Kidney epithelial cell (primary cell): ENCODE measurements around the gene ASPSCR1. TPM values are rescaled to one million over a fixed set of nuclear protein-coding genes. Genes with fewer than 3 reads are reported as not detected.

Experiments used
- DNase-seq: peaks from one replicate; pipeline ENCODE4 v3.0.0-alpha.2; 2010; ENCODE audit warnings: low read depth
- H3K27me3 ChIP-seq: 2 replicates; pipeline ENCODE4 v1.6.0; 2011; ENCODE audit warnings: low read length; ENCODE audit not compliant: control insufficient read depth, insufficient read depth
- H3K36me3 ChIP-seq: 2 replicates; pipeline ENCODE4 v1.5.1; 2011; ENCODE audit warnings: low read length; ENCODE audit not compliant: control insufficient read depth, insufficient read depth
- H3K4me3 ChIP-seq: 2 replicates; pipeline ENCODE4 v1.5.1; 2011; ENCODE audit warnings: low read depth, mild to moderate bottlenecking, control low read depth, low read length
- total RNA-seq: library from RNA; depleted of rRNA; stranded (reverse); fragments of >200 nt; gene quantifications from 2 replicates; pipeline ENCODE4 v1.2.3, GENCODE V29; 2015
- TF ChIP-seq, protein P1 (sequence below): IDR thresholded peaks from 2 replicates; pipeline ENCODE4 v1.5.1; 2011; ENCODE audit warnings: mild to moderate bottlenecking, moderate library complexity, low read length, control low read depth, inconsistent platforms; ENCODE audit not compliant: insufficient read depth, poor library complexity, severe bottlenecking

ASPSCR1 gene
- total RNA-seq, 1 donor from 2014 or later = 19.5 TPM

DNA sequence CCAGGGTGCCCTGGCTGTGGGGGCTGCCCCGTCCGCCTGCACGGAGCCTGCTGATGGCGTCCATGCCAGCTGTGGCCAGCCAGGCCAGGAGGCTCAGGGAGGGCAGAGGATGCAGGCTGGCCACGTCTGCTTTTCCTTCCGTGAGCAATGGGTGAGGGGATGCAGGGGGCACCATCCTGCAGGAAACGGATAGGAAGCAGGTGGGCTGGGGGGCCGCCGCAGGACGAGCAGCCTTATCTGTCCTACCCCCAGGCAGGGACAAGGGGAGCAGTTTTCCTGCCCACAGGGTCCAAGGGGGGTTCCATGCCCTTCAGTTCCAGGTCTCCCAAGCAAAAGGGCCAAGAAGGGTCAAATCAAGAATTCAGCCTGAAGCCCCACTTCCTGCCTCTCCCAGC, 81.4 kb downstream of the ASPSCR1 start:
- H3K27me3 ChIP-seq = no peaks in the 10 kb centered on the region
- H3K4me3 ChIP-seq = no peak overlapping the region
- H3K36me3 ChIP-seq = no peaks in the 10 kb centered on the region
- DNase-seq = no peak
- TF ChIP-seq, protein P1, sequence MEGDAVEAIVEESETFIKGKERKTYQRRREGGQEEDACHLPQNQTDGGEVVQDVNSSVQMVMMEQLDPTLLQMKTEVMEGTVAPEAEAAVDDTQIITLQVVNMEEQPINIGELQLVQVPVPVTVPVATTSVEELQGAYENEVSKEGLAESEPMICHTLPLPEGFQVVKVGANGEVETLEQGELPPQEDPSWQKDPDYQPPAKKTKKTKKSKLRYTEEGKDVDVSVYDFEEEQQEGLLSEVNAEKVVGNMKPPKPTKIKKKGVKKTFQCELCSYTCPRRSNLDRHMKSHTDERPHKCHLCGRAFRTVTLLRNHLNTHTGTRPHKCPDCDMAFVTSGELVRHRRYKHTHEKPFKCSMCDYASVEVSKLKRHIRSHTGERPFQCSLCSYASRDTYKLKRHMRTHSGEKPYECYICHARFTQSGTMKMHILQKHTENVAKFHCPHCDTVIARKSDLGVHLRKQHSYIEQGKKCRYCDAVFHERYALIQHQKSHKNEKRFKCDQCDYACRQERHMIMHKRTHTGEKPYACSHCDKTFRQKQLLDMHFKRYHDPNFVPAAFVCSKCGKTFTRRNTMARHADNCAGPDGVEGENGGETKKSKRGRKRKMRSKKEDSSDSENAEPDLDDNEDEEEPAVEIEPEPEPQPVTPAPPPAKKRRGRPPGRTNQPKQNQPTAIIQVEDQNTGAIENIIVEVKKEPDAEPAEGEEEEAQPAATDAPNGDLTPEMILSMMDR = no peak

GRCh38 chr17:82059272-82060000, 82.0 kb downstream of the ASPSCR1 start:
- no peaks in the 10 kb centered on the region for H3K27me3 ChIP-seq
- DNase-seq = no peak
- H3K36me3 ChIP-seq = no peaks in the 10 kb centered on the region
- TF ChIP-seq, protein P1 = no peak
- no peak overlapping the region for H3K4me3 ChIP-seq

- Histone ChIP-seq H3K27me3 (no peaks in the 10 kb centered on the region), H3K4me3 (no peak overlapping the region), H3K36me3 (no peaks in the 10 kb centered on the region)
- no peak for DNase-seq
- TF ChIP-seq, protein P1 = no peak
Measured at GRCh38 chr17:82060001-82060380, 82.6 kb downstream of the ASPSCR1 start.

- H3K4me3 ChIP-seq = no peak overlapping the region
- DNase-seq = no peak
- no peaks in the 10 kb centered on the region for H3K27me3 ChIP-seq
- no peaks in the 10 kb centered on the region for H3K36me3 ChIP-seq
- TF ChIP-seq, protein P1 = no peak
Measured at GRCh38 chr17:82060614-82061013, 83.2 kb downstream of the ASPSCR1 start.

- H3K36me3 ChIP-seq = no peaks in the 10 kb centered on the region
- no peaks in the 10 kb centered on the region for H3K27me3 ChIP-seq
- no peak for DNase-seq
- no peak overlapping the region for H3K4me3 ChIP-seq
- TF ChIP-seq, protein P1 = no peak
Measured at GRCh38 chr17:82061047-82061925, 83.9 kb downstream of the ASPSCR1 start.
